IPS-NIHi11 (cell line): ENCODE data around the gene C2CD4A.

Source experiments
- DNase-seq: peaks from one replicate; pipeline ENCODE4 v3.0.0; 2012; ENCODE audit warnings: mixed read lengths, low spot score

Gene C2CD4A

DNA sequence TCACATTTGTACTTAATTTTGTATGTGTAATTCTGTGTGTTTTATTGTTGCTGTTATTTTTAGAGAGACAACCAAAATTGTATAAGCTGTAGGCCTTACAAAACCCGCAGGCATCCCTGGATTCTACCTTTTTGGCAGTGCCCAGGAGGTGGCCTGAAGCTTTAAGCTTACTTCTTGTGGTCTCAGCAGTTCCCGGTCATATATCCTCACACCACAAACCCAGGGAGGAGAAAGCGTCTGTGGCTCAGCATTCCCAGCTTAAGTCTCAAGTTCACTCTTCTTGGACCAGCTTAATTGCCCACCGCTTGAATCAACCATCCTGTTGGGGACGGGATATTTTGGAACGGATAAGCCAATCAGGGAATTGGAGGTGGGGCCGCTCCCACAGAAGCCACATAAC is 36.7 kb downstream of the C2CD4A start:
- no peak for DNase-seq

- no peak for DNase-seq
Measured at GRCh38 chr15:62104401-62104800, 37.6 kb downstream of the C2CD4A start.

- no peak for DNase-seq
Measured at GRCh38 chr15:62104846-62105245, 38.1 kb downstream of the C2CD4A start.

- DNase-seq = no peak
Measured at GRCh38 chr15:62105266-62105665, 38.5 kb downstream of the C2CD4A start.

- no peak for DNase-seq
Measured at GRCh38 chr15:62106096-62106495, 39.3 kb downstream of the C2CD4A start.

GRCh38 chr15:62107571-62108121 is 40.9 kb downstream of the C2CD4A start:
- DNase-seq = no peak

DNA sequence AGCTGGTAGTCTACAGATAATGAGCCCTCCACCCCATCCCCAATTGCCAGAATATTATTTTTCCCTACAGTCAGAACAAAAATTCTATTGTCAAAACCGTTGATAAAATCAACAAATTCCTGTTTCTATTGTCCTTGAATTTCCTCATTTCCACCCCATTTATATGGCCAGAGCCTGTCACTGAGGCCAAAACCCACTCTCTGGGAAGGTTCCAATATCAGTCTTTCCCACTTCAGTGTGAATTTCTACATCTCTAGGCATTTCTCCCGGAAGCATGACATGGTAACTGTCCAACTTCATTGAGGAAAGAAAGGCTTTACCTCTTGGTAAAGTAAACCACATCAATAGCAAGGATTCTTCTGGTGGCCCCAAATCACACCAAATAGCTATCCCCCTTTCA is 41.6 kb downstream of the C2CD4A start:
- no peak for DNase-seq

DNA sequence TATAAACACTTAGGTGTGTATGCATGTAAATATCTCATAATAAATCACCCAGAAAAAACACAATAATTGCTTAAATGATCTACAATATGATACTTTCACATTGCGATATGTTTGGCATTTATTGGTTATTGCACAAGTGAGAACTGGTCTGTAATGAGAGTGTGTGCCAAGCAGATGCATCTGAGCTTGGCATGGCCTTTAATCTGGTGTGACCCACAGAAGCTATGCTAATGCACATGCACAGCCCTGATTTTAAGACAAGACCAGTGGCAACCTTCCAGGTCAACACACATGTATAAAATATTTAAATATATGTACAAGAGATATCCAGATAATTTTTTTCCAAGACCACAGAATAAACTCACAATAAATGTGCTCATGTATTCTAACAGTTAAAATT is 42.7 kb downstream of the C2CD4A start:
- no peak for DNase-seq

- DNase-seq = no peak
Measured at GRCh38 chr15:62109982-62110851, 43.4 kb downstream of the C2CD4A start.

DNA sequence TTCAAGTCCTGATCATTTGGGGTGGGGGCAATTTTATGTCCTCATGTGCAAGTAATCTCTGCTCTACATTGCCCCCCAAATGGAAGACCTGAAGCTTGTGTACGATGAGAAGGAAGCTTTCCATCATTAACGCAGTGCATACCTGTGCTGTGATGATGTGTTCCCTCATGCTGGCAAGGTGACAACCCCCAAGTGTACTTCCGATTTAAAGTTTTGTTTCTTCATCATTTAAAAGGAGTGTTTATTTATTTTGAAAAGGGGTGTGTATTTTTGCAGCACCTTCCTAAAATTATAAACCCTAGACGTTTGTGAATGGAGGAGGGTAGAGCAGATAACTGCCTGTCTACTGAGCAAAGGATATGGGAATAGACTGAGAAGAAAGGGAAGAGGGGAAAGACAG is 45.3 kb downstream of the C2CD4A start:
- no peak for DNase-seq

- no peak for DNase-seq
Measured at GRCh38 chr15:62112616-62113593, 46.1 kb downstream of the C2CD4A start.

GRCh38 chr15:62115847-62116246 is 49.1 kb downstream of the C2CD4A start:
- DNase-seq = no peak

- DNase-seq = no peak
Measured at GRCh38 chr15:62118520-62119226, 51.9 kb downstream of the C2CD4A start.

DNA sequence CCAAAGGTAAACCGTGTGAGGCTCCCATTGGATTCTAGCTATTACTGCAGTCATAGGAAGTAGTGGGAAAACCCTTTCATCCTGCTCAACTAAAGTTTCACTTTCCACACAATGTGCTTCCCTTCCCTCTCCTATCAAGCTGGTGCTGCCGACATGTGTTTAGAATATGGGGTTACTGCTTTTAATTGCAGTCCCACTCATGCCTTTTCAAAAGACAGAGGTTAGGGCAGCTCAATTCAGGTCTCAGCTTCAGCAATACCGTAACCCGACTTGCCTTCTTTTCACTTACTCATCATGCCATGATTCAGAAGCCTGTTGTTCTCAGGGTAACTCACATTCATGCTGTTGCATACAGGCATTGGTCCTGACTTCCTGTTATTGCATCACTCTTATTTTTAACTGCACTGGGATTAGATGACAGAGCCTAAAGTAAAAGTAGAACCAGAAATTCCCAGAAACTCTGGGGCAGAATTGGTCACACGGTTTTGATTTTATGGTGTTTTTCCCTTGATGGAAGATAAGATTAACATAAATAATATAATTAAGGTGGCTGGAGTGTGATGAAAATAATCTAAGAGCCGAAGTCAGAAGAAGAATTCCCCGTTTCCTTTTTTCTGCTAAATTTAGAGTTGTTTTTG is 52.6 kb downstream of the C2CD4A start:
- peak; percentile 15 for DNase-seq

- no peak for DNase-seq
Measured at GRCh38 chr15:62119874-62120273, 53.1 kb downstream of the C2CD4A start.
